GM23338 (cell line): ENCODE data around the gene KAZN.

Experiments used
- CREB1 ChIP-seq: fragments of 250-450 bp; sonication (Bioruptor Pico); IDR thresholded peaks from 2 replicates; pipeline ENCODE4 v1.5.0; 2020; ENCODE audit warnings: low read depth, mild to moderate bottlenecking, moderate library complexity
- CTCF ChIP-seq, 2 experiments: fragments of 200-600 bp in 1 of 2; sonication (generic) in 1 of 2; conservative IDR thresholded peaks; 2 replicates each; pipeline versions ENCODE4 v1.5.1 to v1.6.1; 2016 to 2017; ENCODE audit warnings: antibody characterized with exemption in 2 of 2, low read depth in 2 of 2, mild to moderate bottlenecking in 2 of 2, moderate library complexity in 1 of 2
- ETS1 ChIP-seq: IDR thresholded peaks from 2 replicates; pipeline ENCODE4 v1.6.1; 2016; ENCODE audit warnings: antibody characterized with exemption
- EZH2 ChIP-seq: fragments of 200-600 bp; sonication (generic); IDR thresholded peaks from one replicate; pipeline ENCODE4 v1.8.0; 2017; ENCODE audit warnings: antibody characterized with exemption, mild to moderate bottlenecking, low read depth; ENCODE audit not compliant: unreplicated experiment
- EZH2phosphoT487 ChIP-seq: fragments of 200-600 bp; sonication (generic); IDR thresholded peaks from one replicate; pipeline ENCODE4 v1.8.1; 2018; ENCODE audit warnings: antibody characterized with exemption; ENCODE audit not compliant: unreplicated experiment
- JUNB ChIP-seq: IDR thresholded peaks from one replicate; pipeline ENCODE4 v1.6.1; 2016; ENCODE audit warnings: antibody characterized with exemption; ENCODE audit not compliant: unreplicated experiment
- POLR2AphosphoS5 ChIP-seq: IDR thresholded peaks from 2 replicates; pipeline ENCODE4 v1.6.1; 2016; ENCODE audit warnings: antibody characterized with exemption, low read depth
- STAT1 ChIP-seq: IDR thresholded peaks from one replicate; pipeline ENCODE4 v1.6.1; 2016; ENCODE audit warnings: antibody characterized with exemption; ENCODE audit not compliant: unreplicated experiment
- ZNF114 ChIP-seq: fragments of 250-450 bp; sonication (Bioruptor Pico); IDR thresholded peaks from 2 replicates; pipeline ENCODE4 v1.5.0; 2020; ENCODE audit warnings: mild to moderate bottlenecking, moderate library complexity
- ZNF331 ChIP-seq: fragments of 250-450 bp; sonication (Bioruptor Pico); IDR thresholded peaks from 2 replicates; pipeline ENCODE4 v1.5.0; 2020; ENCODE audit warnings: low read depth, mild to moderate bottlenecking, moderate library complexity
- TF ChIP-seq, protein P1 (sequence below): IDR thresholded peaks from one replicate; pipeline ENCODE4 v1.6.1; 2018; ENCODE audit warnings: antibody characterized with exemption; ENCODE audit not compliant: unreplicated experiment

DNA sequence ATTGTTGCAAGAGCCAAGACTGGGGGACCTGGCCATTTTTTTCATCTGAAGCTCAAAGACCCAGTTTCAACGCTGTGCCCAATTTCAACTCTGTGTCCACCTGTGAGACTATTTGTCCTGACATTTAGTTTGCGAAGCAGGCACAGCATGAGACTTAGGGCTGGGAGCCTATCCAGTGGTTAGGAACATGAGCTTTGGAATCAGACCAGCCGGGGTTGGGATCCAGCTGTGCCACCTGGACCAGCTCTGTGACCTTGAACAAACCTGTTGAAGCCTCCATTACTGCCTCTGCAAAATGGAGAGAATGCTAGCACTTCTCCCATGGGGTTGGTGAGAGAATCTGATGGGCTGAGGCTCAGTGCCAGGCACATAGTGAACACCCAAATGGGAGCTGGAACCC is 348.9 kb downstream of the KAZN start:
- TF ChIP-seq CTCF (conservative IDR thresholded peaks at IDR 0.05; ENCODE audit: low read depth in 2 of 2) = no peak
- no peak for TF ChIP-seq POLR2AphosphoS5
- TF ChIP-seq JUNB = no peak
- TF ChIP-seq ZNF114 (CRISPR knock-in tag) = no peak
- no peak for TF ChIP-seq EZH2
- TF ChIP-seq EZH2phosphoT487 = no peak
- TF ChIP-seq ZNF331 (CRISPR knock-in tag) = no peak
- TF ChIP-seq, protein P1, sequence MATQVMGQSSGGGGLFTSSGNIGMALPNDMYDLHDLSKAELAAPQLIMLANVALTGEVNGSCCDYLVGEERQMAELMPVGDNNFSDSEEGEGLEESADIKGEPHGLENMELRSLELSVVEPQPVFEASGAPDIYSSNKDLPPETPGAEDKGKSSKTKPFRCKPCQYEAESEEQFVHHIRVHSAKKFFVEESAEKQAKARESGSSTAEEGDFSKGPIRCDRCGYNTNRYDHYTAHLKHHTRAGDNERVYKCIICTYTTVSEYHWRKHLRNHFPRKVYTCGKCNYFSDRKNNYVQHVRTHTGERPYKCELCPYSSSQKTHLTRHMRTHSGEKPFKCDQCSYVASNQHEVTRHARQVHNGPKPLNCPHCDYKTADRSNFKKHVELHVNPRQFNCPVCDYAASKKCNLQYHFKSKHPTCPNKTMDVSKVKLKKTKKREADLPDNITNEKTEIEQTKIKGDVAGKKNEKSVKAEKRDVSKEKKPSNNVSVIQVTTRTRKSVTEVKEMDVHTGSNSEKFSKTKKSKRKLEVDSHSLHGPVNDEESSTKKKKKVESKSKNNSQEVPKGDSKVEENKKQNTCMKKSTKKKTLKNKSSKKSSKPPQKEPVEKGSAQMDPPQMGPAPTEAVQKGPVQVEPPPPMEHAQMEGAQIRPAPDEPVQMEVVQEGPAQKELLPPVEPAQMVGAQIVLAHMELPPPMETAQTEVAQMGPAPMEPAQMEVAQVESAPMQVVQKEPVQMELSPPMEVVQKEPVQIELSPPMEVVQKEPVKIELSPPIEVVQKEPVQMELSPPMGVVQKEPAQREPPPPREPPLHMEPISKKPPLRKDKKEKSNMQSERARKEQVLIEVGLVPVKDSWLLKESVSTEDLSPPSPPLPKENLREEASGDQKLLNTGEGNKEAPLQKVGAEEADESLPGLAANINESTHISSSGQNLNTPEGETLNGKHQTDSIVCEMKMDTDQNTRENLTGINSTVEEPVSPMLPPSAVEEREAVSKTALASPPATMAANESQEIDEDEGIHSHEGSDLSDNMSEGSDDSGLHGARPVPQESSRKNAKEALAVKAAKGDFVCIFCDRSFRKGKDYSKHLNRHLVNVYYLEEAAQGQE = no peak
- no peak for TF ChIP-seq CREB1
- TF ChIP-seq ETS1 = no peak
- no peak for TF ChIP-seq STAT1
